HL-60 (cell line): Measurements from ENCODE around the gene ATL1.

Experiments
- DNase-seq, 2 experiments: peaks; one replicate each; pipeline ENCODE4 v3.0.0-alpha.2; 2010 to 2020; ENCODE audit warnings: low read depth in 1 of 2, low spot score in 1 of 2
- H3K27ac ChIP-seq: fragments of 250-450 bp; sonication (Bioruptor Pico); replicated peaks from 2 replicates; pipeline ENCODE4 v1.5.1; 2020; ENCODE audit warnings: mild to moderate bottlenecking, moderate library complexity
- H3K27me3 ChIP-seq: fragments of 250-450 bp; sonication (Bioruptor Pico); 2 replicates; pipeline ENCODE4 v1.5.1; 2021; ENCODE audit warnings: mild to moderate bottlenecking, moderate library complexity; ENCODE audit not compliant: insufficient read depth, poor library complexity, severe bottlenecking
- H3K4me3 ChIP-seq: replicated peaks from 2 replicates; pipeline ENCODE4 v1.5.1; 2011; ENCODE audit warnings: mild to moderate bottlenecking, control low read depth, low read length; ENCODE audit not compliant: insufficient read depth
- CTCF ChIP-seq: IDR thresholded peaks from one replicate; pipeline ENCODE4 v1.5.1; 2011; ENCODE audit warnings: low read length, control low read depth, inconsistent platforms; ENCODE audit not compliant: insufficient read depth
- GABPA ChIP-seq: IDR thresholded peaks from 2 replicates; pipeline ENCODE4 v1.6.1; 2012; ENCODE audit warnings: low read depth
- POLR2AphosphoS5 ChIP-seq: IDR thresholded peaks from 2 replicates; pipeline ENCODE4 v1.6.1; 2012; ENCODE audit warnings: low read depth
- REST ChIP-seq: IDR thresholded peaks from 2 replicates; pipeline ENCODE4 v1.6.1; 2012; ENCODE audit warnings: low read depth; ENCODE audit not compliant: insufficient replicate concordance
- SPI1 ChIP-seq: IDR thresholded peaks from 2 replicates; pipeline ENCODE4 v1.6.1; 2012; ENCODE audit warnings: low read depth, mild to moderate bottlenecking, borderline replicate concordance

The ATL1 gene

GRCh38 chr14:50606468-50606867 lies 46.5 kb downstream of the ATL1 start:
- Histone ChIP-seq H3K27me3 (no peaks in the 10 kb centered on the region), H3K27ac (no peak overlapping the region), H3K4me3 (no peak overlapping the region)
- TF ChIP-seq POLR2AphosphoS5 (no peak), GABPA (no peak), CTCF (no peak), REST (no peak), SPI1 (no peak)
- no peak for DNase-seq

- DNase-seq: no peak
- no peak for TF ChIP-seq SPI1
- no peak for TF ChIP-seq POLR2AphosphoS5
- TF ChIP-seq GABPA: no peak
- TF ChIP-seq REST: no peak
- no peak for TF ChIP-seq CTCF
- Histone ChIP-seq H3K4me3 (no peak overlapping the region), H3K27ac (no peak overlapping the region), H3K27me3 (no peaks in the 10 kb centered on the region)
These were observed 47.2 kb downstream of the ATL1 start for GRCh38 chr14:50607181-50607580.

- no peaks in the 10 kb centered on the region for H3K27me3 ChIP-seq
- no peak for TF ChIP-seq REST
- DNase-seq: no peak
- no peak overlapping the region for H3K27ac ChIP-seq
- H3K4me3 ChIP-seq: no peak overlapping the region
These were observed 47.8 kb downstream of the ATL1 start for GRCh38 chr14:50607761-50608160.

DNA sequence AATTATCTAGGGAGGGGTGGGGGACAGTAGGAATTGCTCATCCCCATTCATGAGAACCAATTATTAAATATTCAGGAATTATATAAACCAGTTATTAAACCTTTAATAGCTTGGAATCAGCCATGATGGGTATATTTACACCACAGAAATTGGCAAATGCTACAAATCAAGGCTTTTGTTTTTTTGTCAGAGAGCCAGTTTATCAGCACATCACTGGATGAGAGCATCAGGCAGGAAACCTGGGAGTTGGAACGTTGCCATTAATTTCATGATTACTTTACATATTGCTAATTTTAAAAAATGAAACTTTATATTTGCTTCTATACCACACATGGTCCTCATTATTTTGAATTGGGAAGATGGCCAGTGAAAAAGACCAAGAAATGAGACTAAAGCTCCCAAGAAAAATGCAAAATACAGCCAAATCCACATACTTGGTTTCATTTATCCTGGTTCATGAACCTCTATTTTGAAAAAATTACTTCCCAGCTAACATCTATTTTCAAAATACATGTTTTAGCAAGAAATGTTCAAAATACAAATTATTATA lies 48.4 kb downstream of the ATL1 start:
- H3K27ac ChIP-seq: no peak overlapping the region
- H3K27me3 ChIP-seq: no peaks in the 10 kb centered on the region
- no peak overlapping the region for H3K4me3 ChIP-seq
- no peak for DNase-seq
- TF ChIP-seq GABPA: no peak
- TF ChIP-seq REST: no peak
- no peak for TF ChIP-seq POLR2AphosphoS5
- no peak for TF ChIP-seq CTCF
- TF ChIP-seq SPI1: no peak
